HL-60/S4 (cell line): ENCODE results near the gene MRPL22.

ENCODE experiments used
- in situ Hi-C: fragments of 300-500 bp; cut with MboI; formaldehyde crosslinking; loops from 2 replicates; pipeline ENCODE4 v1.14.3; 2022; ENCODE audit warnings: low sequenced_read_pairs

Gene MRPL22

DNA sequence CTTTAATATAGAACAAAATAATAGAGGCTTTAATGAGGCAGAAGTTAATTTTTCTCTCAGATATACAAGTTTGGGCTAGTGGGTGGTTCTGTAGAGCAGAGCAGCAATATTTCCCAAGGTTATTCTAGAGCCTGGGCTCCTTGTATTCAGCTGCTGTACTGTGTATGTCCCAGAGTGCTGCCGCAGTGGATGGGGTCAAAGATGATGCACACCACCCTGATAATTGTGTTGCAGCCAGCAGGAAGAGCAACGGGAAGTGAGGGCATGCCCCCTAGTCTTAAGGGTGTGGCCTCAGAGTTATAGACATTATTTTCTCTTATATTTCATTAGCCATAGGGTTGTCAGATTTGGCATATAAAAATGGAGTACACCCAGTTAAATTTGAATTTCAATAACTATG is 48.8 kb downstream of the MRPL22 start:
- in situ Hi-C loops = no loop called here

DNA sequence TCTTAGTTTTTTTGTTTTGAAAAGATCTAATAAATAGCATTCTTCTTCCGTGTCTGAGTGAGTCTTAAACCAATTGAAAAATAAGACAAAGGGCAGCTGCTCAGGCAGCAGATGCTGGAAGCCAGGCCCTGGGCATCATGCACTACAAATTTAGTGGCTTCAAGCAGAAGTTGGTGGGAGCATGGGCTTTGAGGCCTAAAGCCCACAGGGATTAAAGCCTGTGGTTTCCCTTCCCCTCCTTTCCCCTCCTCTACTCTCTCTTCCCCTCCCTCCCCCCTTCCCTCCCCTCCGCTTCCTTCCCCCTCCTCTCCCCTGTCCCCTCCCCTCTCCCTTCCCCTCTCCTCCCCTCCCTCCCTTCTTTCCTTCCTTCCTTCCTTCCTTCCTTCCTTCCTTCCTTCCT is 52.6 kb downstream of the MRPL22 start:
- in situ Hi-C loops = no loop called here

DNA sequence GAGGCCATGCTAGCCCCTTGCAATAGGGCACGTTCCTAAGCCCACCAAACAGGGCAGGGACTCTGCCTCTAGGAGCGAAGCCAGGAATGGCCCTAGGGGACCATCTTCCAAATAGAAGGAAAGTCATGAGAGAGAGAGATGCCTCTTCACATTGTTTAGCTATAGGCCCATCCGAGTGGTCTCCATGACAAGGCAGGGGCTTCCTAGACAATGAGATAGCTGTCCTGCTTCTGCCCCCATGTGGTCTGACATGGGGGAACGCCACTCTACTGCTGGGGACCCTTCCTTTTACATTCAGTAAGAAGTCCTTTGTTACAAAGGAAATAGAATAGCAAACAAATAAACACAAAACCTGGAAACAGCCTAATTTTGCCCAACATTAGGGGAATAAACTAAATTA is 54.8 kb downstream of the MRPL22 start:
- in situ Hi-C loops = no loop called here

DNA sequence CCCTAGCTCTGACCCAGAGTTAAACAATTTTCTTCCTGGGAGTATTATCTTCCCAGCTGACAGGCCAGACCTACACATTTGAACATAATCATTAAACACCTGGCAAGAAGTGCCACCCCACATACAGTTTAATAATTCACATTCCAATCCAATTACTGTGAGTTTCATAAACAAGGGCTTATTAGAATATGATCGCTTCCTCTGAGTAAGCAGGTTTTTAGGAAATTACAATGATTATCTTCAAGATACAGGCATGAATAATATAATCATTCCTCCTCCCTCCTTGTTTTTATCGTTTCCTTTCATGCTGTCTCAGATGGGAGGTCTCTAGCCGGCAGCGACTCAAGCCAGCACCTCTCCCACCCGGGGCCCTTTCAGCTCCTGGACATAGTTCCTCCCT is 56.9 kb downstream of the MRPL22 start:
- in situ Hi-C loops = no loop called here

DNA sequence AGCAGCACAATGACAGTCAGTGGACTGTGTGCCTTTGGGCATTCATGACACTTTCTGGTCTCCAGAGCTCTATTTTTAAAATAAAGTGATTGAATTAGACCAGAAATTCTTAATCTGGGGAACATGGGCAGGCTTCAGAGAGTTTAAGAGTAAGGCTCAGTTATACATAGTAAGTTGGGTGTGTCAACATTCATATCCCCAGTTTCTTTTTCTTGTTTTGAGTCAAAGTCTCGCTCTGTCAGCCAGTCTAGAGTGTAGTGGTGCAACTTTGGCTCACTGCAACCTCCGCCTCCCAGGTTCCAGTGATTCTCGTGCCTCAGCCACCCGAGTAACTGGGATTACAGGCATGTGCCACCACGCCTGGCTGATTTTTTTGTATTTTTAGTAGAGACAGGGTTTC is 59.0 kb downstream of the MRPL22 start:
- in situ Hi-C loops = loop anchor here (10.0 kb wide), 1 partner anchor 355 kb away; no protein-coding TSS in a partner anchor

DNA sequence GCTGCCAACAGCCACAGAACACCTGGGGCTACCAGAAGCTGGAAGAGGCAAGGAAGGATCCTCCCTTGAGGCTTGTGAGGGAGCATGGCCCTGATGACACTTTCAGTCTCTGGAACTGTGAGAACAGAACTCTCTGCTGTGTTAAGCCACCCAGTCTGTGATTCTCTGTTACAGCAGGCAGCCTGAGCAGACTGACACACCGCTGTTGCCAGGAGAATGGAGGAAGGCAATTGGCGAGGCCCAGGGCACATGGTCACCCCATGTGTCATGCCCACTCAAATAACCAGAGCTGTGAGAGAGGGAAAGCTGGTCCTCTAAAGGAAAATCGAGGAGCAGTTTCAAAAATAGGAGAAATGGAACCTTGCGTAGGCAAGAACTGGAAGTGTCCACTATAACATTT is 60.6 kb downstream of the MRPL22 start:
- in situ Hi-C loops = loop anchor here (10.0 kb wide), 1 partner anchor 357 kb away; no protein-coding TSS in a partner anchor

DNA sequence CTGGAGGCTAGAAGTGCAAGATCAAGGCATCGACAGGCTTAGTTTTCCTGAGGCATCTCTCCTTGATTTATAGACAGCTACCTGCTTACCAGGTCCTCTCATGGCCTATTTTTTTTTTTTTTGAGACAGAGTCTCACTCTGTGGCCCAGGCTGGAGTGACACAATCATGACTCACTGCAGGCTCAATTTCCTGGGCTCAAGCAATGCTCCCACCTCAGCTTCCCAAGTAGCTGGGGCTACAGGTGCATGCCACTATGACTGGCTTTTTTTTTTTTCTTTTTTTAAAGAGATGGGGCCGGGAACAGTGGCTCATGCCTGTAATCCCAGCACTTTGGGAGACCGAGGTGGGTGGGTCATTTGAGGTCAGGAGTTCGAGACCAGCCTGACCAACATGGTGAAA is 61.8 kb downstream of the MRPL22 start:
- in situ Hi-C loops = loop anchor here (10.0 kb wide), 1 partner anchor 358 kb away; no protein-coding TSS in a partner anchor

DNA sequence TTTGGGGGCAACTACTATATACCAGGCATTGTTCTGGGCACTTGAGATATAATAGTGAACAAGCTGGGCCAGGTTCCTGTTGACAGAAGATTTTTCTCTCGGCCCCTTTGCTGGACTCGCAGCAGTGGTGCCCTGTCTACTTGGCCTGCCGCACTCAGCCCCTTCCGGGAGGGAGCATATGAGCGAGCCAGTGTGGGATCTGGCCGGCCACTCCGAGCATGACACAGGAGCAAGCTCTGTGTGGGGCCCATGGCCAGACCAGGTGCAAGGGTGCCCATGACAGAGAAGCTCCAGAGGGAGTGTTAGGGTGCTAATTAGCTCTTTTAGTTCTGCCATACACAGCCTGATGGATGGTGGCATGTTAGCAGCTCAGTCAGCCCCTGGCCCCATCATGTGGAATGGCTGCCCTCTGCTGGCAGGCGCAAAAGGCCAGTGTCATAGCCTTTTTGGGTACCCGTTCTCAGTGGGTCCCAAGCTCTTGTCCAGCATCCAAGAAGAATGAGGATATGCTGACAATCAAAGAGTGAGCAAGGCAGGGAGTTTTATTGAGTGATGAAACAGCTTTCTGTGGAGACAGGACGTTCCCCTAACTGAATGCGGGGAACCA is 63.4 kb downstream of the MRPL22 start:
- in situ Hi-C loops = loop anchor here (10.0 kb wide), 1 partner anchor 359 kb away; no protein-coding TSS in a partner anchor

DNA sequence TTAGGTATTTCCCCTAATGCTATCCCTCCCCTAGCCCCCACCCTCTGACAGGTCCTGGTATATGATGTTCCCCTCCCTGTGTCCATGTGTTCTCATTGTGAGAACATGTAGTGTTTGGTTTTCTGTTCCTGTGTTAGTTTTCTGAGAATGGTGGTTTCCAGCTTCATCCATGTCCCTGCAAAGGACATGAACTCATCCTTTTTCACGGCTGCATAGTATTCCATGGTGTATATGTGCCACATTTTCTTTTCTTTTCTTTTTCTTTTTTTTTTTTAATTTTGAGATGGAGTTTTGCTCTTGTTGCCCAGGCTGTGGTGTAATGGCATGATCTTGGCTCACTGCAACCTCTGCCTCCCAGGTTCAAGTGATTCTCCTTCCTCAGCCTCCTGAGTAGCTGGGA is 65.4 kb downstream of the MRPL22 start:
- in situ Hi-C loops = loop anchor here (10.0 kb wide), 1 partner anchor 361 kb away; no protein-coding TSS in a partner anchor

DNA sequence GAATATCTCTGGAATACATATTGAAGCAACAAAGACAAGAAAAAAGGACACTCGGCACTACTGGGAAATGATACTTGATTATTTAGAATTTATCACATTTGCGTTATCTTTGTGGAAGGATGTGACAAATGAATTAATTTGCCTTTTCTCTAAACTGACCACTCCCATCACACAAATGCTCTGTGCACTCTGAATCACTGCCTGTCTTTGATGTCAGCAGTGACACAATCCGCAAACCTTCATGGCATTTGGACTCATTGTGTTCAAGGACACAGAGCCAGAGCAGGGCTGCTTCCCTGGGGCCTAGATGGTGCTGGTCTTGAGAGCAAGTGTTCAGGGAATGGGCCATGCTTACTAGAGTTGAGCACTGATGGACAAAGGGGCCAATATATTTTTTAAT is 67.8 kb downstream of the MRPL22 start:
- in situ Hi-C loops = loop anchor here (10.0 kb wide), 1 partner anchor 364 kb away; no protein-coding TSS in a partner anchor

DNA sequence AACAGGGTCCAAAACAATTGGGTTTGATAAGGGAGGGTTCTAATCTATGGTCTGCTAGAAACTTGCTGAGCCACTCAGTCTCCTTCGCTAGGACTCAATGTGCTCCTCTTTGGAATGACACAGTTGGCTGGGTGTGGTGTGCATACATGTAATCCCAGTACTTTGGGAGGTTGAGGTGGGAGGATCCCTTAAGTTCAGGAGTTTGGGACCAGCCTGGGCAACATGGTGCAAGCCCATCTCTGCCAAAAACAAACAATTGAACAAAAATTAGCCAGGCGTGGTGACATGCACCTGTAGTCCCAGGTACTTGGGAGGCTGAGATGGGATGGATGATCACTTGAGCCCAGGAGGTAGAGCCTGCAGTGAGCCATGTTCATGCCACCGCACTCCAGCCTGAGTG is 70.0 kb downstream of the MRPL22 start:
- in situ Hi-C loops = no loop called here

DNA sequence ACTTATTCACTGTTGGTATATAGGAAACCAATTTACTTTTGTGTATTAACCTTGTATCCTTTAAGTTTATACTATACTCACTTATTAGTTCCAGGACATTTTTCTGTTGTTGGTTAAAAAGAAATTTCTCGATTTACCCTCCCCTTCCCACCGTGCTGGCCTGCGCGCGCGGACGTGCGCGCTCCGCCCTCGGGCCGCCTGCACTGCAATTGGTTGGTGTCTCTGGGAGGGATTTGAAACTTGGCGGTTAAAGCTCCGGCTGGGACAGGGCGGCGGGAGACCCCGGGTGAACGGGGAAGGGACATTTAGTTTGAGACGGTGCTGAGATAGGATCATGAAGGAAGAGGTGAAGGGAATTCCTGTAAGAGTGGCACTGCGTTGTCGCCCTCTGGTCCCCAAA is 72.7 kb downstream of the MRPL22 start, which contains the start of gene KIF4B:
TSS of gene KIF4B (plus strand) at position 230 of the 400 bp plus-strand sequence. CDS start at position 335, 105 bp downstream.
- in situ Hi-C loops = no loop called here

DNA sequence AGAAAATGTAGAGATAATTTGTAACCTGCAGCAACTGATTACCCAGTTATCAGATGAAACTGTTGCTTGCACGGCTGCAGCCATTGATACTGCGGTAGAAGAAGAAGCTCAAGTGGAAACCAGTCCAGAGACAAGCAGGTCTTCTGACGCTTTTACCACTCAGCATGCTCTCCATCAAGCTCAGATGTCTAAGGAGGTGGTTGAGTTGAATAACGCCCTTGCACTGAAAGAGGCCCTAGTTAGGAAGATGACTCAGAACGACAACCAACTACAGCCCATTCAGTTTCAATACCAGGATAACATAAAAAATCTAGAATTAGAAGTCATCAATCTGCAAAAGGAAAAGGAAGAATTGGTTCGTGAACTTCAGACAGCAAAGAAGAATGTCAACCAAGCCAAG is 74.4 kb downstream of the MRPL22 start:
- in situ Hi-C loops = no loop called here

DNA sequence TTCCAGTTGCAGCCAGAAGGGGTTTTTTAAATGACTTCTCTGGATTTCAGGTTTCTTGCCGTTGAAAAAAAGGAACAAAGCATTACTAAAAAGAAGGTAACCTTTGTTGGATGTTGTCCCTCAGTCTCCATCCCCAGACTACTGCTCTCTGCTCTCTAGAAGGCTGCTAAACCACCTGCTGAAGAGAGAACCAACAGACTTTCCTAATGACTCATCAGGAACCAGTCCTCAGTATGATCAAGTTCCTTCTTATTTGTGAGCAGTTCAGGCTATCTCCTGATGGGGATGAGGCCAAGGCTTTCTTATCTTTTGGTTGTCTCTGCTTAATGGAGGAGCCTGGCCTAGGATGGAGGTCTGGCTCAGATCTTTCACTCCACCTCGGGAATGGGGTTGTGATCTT is 76.7 kb downstream of the MRPL22 start:
- in situ Hi-C loops = no loop called here
